Stimulated activated CD8-positive, alpha-beta memory T cell treated with anti-CD3 and anti-CD28 coated beads, Interleukin-2, amount 100 ng/mL, for 48 hours (primary cell): ENCODE data around the gene CCDC24.

Source experiments
- DNase-seq, 2 donors: peaks; one replicate each; pipeline ENCODE4 v3.0.0-alpha.2; 2020; ENCODE audit warnings: low read depth in 2 of 2

Gene CCDC24

DNA sequence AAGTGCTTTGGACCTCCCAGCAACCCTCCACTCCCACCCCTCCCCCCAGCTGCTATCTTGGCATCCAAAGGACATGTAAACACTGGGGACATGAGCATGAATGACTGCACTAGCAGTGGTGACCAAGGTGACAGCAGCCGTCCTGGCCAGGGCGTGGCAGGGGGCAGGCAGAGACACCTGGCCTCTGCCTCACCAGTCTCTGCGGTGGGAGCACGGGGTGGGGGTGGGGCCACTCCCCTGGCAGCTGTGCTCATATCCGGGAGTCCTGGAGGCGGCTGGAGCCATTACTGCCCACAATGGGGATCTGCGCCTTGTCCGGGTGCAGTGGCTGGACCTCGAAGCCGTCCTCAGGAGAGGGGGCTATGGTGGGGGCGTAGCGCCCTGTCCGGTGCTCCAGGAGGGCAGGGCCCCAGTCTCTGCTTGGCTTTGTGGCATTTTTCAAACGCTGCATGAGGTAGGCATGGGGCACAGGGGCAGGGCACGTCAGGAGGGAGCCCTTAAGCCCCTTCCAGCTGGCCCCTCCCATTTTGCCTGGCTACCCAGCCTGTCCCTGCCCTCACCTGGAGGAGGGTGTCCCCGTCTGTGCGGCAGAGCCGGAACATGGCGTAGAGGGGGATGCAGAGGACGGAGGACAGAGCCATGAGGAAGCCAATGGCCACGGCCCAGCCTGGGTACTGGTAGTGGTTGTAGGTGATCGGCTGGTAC lies 6.0 kb downstream of the CCDC24 start:
- DNase-seq: no peak

DNA sequence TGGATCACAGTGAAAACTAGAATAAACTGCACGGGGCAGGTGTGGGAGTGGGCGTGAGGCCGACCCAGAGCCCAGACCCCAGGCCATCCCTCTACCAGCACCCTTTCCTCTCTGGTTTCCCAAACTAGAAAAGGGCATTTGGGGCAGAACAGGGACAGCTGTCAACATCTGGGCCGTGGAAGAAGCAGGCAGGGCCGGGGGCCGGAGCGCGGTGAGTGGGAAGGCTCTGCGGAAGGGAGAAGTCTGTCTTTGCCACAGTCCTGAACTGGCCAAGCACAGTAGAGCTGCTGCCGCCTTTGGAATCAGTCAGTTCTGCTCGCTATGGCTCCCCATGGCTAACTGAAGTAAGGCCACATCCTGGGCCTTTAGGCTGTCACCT lies 6.6 kb downstream of the CCDC24 start:
- DNase-seq: no peak

DNA sequence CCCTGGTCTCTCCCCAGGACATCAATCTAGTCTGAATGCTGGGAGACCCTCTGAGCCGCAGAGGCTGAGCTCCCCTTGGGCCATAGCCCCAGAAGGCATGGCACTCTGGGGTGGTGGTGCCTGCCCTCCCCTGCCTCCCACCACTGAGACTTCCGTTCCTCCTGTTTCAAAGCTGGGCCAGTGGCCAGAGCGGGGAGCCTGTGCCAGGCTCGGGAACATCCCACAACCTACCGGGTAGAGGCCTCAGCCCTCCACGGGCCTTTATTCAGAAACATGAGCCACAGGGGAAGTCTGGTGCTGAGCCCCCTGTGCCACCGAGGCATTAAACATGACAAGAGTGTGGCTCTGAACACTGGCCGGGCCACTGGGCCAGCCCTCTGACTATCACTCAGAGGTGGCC lies 8.1 kb downstream of the CCDC24 start:
- DNase-seq: no peak

DNA sequence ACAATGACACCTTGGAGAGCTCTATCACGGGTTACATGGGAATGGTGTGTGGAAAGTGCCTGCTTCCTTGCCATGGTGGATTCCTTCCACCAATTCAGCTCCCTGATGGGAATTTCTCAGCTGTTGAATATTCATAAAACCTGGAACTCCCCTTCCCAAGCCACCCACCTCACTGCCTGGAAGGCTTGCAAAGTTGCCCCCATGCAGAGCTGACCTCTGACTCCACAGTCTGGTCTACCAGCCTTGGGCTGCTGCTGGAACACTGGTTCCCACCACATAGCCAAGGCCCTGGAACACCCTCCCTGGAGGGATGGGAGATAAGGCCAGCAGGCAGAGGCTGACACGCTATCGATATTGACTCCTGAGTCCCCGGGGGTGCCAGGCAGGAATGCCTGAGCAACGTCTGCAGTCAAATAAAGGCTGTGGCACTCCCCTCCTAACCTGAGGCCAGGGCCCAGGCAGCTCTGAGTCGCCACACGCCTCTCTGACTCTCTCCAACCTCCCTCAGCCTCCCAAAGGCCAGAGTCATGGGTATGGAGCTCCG lies 8.8 kb downstream of the CCDC24 start:
- DNase-seq: no peak

DNA sequence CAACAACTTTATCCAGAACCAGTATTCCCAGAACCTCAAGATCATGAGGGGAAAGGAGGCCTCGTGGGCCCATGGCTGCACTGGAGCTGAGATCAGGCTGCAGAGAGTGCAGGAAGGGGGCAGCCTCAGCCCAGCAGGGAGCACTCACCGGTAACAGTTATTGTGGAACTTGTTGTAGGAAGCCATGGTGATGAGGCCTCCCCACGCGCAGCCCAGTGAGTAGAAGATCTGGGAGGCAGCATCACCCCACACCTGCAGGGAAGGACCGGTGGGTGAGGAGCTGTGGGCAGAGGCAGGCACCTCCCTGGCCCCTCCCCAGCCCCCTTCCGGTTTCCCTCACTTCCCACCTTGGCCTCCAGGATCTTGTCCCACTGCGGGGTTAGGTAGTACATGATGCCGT lies 10.8 kb downstream of the CCDC24 start:
- no peak for DNase-seq

DNA sequence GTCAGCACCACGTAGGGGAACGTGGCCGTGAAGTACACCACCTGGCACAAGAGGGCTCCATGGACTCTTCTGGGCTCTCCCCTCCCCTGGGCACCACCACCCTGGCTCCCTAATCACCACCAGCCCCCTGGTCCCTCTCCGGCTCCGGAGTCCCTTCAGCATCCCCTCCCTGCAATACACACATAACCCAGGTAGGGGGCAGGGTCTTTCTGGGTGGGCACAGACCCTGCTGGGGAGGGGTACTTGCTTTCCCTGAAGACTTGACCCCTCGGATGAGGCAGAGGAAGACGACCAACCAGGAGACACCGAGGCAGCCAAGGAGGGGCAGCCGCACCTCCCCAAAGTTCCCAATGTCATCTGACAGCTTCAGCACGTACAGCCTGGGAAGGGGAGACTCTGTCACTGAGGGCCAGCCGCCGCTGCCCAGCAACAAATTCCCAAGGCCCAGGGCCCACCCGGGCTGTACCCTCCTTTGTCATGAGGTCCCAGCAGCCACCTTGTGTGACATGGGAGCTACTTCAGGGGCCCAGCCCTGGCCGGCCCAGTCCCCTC lies 11.3 kb downstream of the CCDC24 start:
- no peak for DNase-seq

DNA sequence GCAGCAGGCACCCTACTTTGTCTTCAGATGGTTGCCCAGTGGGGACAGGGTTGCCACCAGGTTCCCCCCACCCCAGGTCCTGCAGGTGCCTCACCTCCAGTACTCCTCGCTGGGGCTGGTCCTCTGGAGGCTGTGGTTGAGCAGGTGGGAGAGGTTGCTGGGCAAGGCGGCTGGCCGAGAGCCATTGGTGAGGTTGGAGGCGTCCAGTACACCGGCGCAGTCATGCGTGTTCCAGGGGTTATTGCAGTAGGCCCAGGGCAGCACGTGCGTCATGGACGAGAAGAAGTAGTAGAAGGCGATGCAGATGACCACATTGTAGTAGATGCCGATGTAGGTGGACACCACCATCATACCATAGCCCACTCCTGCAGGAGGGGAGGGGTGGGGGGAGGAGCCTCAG lies 16.9 kb downstream of the CCDC24 start:
- DNase-seq: no peak

DNA sequence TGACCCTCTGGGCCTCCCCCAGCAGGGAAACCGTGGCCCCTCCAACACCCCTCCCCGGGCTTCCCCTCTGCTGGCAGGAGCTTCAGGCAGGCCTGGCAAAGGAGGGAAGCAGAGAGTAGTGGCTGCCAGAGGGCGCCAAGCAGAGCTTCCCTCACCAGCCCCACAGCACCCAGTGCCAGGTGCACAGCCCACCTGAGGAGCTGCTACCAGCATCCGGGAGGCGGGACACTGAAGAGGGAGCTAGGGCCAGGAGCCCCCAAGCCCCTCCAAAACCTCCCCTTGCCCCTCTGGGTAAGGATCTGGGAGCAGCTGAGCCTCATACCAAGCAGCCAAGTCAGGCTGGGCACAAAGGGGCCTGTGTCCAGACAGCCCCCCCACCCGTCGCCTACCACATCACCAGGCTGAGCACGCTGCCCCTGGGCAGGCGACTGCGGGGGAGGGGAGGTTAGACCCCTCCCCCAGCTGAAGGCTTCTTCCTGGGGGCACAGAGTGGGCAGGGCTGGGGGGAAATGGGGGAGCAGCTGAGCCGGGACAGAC lies 19.6 kb downstream of the CCDC24 start:
- DNase-seq: no peak

DNA sequence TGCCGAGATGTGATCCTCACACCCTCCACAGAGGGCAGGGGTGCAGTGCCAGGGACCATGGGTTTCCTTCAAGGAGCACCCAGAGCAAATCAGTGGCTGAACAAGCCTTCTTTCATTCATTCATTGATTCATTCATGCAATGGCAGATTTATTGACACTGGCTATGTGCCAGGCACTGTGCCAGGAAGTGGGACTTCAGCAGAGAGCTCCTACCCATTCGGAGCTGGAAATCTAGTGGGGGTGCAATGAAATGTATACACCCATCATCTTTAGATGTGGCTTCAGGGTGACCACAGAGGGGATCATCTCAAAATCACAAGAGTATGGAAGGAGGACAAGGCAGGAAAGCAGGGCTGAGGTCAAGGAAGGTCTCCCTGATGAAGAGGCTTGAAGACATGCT lies 21.0 kb downstream of the CCDC24 start:
- DNase-seq: no peak

DNA sequence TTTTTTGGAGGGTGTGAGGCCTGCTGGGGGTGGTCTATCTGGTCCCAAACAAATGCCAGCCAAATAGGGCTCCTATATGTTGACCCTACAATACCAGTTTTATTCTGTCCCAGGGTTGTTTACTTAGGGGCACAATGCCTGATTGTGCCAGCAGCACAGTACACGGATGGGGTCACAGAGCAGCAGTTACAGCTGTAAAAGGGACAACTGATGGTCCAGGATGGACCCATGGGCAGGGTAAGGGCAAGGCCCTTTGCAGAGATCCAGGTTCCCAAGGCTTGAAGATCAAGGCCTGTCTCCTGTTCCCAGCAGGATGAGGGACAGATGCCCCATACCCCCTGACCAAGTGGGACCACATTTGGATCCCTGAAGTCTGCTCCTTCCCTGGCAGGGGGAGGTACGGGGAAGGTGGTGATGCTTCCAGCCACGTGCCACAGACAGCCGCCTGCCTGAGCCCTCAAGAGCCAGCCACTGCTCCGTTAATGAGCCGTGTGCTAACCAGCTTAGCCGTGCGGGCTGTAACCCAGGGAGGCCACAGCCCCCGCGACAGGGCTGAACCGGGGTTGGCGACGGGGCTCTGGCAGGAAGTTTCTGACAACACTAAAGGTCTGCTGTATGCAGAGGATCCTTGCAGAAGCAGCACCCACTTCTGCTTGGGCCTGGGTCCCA lies 21.7 kb downstream of the CCDC24 start:
- no peak for DNase-seq

DNA sequence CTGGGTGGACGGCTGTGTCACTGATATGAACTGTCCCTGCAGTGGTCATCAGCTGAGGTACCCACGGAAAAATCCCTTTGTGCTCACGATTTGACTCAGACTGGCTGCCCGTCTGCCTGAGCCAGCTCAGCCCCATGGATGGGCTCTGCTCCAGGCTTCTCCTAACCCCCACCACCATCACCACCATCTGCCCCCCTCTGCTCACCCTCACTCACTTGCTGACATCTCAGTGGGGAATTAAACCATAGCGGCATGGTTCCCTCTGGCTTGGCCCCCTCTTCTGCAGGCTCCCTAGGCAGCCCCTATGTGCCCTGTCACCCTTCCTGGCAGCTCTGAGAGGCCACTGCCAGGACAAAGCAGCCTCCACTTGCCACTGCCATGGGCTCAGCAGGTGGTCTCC lies 22.6 kb downstream of the CCDC24 start:
- no peak for DNase-seq

DNA sequence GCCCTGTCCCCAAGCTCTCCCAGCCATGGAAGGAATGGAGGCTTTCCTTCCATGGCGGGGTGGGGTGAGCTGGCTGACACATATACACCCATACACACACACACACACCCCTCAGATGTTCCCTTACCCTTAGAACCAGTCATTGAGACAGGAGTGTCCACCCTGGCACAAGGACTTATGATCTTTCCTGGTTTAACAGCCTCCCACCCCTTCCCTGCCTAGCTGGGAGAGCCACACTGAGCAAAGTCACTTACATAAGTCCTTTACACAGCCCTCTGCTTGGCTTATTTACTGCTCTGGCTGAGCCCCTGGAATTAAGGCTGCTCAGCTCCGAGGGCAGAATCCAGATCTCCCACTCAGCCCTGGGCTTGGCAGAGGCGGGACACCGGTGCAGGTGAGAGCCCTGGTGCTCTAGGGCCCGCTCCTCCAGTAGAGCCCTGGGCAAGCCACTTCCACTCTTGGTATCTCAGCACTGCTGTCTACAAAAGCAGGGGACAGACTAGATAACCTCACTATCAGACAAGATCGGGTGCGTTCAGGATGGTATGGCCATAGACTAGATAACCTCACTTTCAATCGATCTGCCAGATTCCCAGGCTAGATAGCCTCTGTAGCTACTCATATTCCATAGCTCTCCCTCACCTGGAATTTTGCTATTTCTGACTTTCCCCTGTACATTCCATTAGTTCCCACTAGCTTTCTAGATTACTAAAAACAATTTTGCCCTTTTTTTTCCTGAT lies 23.1 kb downstream of the CCDC24 start:
- DNase-seq: no peak

DNA sequence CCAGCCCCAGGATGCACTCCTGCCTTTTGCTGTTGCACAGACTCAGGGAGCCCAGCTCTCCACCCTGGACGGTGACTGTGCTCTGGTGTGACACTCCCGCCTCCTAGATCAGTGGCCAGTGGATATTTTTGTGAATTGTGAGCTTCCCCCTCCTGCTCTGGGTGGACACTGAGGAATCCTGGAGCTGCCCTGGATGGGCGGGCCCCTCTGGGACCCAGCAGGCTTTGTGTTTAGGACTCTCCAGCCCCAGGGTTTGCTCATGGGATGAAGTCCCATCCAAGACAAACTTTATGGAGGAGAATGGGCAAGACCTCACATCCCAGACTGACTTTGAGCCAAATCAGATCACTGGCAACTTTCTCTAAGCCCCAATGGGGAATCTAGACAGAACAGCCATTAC lies 23.8 kb downstream of the CCDC24 start:
- no peak for DNase-seq

DNA sequence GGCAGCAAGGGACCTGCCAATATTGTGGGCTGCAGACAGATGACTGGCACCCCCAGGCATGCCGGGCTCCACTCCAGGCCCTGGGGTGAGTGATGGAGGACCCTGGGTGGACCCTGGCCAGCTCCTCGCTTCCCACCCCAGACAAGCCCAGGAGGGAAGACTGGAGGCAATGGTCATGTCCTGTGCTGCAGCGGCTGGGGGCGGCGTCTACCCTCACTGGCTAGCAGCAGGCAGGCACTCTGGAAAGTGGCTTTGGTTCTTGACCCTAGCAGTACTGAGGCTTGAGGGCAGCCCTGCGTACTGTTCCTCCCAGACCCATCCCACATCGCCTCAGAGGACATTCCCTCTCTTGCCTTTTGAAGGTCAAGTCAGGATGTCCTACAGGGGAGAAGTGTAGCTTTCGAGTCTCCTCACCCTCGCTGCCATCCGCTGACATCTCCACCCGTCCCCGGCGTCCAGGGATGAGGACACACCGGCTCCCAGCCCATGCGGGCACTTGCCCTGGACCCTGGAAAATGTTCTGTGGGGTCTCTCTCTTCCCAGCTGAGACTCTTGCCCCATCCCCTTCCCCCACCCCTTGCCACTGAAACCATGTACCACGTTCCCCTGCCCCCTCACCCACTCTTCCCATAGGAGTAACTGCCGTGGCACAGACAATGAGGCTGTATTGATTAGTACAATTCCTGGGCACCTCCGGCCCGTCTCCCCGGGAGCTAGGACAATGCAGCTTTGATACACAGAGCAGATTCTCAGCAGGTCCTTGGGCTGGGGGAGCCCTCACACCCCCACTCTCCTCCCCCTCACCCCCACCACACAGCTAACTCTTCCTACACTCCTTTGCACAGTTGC lies 24.9 kb downstream of the CCDC24 start:
- DNase-seq: no peak

DNA sequence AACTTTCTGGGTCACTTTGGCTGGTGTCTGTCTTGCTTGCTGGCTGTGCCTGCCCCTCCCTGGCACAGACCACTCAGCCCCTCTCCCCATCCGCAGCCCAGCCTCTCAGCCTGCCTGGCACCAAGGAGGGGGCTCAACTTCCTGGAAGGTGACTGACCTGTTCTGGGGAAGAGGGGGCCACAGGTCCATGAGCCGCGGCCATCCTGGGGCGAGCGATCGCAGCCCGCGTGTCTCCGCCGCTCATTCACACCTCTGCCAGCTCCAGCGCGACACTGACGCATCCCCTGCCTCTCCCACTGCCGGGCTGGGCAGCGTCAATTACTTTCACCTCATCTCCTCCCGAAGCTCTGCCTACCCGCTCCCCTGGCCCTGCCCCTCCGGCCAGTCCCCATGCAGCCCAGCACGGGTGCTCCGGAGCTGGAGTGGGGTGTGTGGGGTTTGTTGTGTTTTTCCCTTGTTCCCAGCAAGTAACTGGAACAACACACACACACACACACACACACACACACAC lies 25.5 kb downstream of the CCDC24 start:
- no peak for DNase-seq

DNA sequence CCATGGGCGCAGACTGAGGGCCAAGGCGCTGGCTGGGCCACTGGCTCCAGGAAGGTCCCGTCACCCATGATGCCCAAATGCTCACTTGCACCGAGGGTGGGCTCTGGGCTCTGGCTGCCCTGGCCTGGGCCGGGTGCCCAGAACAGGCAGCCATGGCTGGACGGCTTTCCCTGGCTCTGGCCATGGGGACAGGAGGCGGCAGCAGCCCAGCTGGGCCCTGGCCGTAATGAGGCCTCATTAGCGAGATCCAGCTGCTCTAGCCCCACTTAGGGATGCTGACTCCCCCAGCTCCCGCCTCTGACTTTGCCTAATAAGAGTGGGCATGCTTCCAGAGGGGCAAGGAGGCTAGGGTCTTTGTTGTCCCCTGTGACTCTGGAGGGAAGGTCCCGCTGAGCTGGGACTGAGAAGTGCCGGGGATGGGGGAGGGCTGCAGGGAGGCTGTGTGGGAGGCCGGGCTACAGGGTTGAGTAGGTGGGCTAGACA lies 28.1 kb downstream of the CCDC24 start:
- no peak for DNase-seq

DNA sequence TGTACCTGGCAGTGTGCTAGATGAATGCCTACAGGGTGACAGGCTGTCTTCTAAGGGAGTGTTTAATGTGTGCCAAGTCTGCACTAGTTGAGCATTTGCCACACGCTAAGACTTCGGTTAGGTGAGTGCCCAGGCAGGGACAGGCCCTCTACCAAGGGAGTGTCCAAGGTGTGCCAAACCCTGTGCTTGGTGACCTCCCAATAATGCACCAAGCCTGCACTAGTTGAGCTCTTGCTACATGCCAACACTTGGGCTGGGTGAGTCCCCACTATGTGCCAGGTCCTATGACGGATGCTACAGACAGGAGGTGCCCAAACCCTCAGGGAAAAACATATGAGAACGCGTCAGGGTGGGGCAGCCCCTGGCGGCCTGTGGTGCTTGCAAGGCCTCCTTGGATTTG lies 29.1 kb downstream of the CCDC24 start:
- no peak for DNase-seq

DNA sequence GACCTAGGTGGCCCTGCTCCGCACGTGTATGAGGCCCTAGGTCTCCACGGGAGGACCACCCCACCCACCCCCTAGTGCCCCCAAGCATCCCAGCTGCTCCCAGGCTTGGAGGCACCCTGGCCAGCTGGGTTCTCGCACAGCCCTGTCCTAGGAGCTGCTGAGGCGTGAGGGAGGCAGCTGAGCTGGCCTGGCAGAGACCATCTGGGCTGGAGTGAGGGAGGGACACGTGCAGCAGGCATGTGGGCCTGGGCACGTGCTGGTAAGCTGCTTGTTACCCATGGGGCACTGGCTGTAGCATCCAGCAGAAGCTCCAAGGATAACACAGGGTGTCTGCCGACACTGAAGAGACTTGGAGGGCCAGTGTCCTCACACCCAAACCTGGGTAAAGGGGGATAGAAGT lies 29.8 kb downstream of the CCDC24 start:
- no peak for DNase-seq

DNA sequence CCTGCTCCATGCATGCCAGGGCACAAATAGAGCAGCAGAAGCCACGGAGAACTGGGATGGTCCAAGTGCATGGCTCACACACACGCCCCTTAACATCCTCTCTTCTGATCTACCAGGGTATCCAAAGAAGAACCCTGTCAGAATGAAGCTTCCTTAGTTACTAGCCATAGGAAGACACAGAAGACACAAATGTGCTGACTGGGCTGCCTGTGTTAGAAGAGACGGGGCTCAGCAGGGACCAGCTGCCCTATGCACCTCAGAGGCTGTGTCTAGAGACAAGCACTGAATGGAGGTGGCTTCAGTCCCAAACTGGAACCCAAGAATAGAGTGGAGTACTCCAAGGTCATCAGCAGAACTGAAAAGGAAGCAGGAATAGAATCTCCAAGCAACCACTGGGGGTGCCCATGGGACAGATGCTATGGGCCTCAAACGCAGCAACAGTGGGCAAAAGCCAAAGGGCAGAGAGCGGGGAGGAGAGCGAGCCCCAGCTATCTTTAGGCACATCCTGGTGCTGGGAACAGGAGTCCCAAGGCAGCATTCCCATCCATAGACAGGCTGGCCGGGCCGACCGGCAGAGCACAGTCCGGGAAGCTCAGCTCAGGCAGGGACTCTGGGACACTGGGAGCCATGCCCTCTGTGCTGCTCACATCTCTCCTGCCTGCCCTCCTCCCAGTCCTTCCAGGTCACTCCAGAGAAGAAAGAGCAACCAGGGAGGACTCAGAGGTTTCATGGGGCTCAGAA lies 30.4 kb downstream of the CCDC24 start:
- no peak for DNase-seq
